ENCODE data around the gene NDUFS2. TPM values are rescaled to one million over a fixed set of nuclear protein-coding genes. Genes with fewer than 3 reads are reported as not detected.
A peak's percentile ranks its signal among the peaks of the same experiment; 100 is the strongest.

The NDUFS2 gene
- total and polyA plus RNA-seq, 9 of the 15 experiments (the other 6 are each of a cell fraction or from before 2014, with no cell fraction given), result 70.0 to 176 (median 141) TPM

DNA sequence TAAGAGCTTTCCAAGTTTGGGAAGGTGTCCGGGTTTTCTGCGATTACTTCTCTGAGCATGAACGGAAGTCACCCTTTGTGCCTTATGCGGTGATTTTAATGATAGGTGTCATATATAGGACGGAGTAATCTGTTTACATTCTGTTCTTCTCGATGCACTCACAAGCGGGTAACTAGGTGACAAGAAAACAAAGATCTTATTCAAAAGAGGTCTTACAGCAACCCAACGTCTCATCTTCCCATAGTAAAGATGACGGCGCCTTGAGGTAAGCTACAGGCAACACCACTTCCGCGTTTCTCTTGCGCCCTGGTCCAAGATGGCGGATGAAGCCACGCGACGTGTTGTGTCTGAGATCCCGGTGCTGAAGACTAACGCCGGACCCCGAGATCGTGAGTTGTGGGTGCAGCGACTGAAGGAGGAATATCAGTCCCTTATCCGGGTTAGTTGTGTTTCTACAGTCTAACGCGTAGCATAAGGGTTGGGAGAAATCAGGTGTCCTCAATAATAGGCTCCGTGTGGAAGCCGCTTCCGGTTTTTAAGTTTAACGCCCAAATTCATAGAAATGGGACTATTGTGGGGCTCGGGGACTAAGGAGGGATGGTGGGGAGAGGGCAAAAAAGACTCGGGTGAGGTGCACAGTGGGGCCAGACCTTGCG, 48.4 kb upstream of the NDUFS2 start, which contains the start of gene UFC1 (continued):
- TF ChIP-seq FUS (optimal IDR thresholded peaks at IDR 0.05; ENCODE audit: low read depth, low read length), result no peak
- peak; percentile 97 for TF ChIP-seq TBP (optimal IDR thresholded peaks at IDR 0.05; ENCODE audit: low read depth, low read length)
- TF ChIP-seq, protein P1, sequence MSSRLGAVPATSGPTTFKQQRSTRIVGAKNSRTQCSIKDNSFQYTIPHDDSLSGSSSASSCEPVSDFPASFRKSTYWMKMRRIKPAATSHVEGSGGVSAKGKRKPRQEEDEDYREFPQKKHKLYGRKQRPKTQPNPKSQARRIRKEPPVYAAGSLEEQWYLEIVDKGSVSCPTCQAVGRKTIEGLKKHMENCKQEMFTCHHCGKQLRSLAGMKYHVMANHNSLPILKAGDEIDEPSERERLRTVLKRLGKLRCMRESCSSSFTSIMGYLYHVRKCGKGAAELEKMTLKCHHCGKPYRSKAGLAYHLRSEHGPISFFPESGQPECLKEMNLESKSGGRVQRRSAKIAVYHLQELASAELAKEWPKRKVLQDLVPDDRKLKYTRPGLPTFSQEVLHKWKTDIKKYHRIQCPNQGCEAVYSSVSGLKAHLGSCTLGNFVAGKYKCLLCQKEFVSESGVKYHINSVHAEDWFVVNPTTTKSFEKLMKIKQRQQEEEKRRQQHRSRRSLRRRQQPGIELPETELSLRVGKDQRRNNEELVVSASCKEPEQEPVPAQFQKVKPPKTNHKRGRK (tag; IDR thresholded peaks at IDR 0.05), result no peak
- TF ChIP-seq, protein P2, sequence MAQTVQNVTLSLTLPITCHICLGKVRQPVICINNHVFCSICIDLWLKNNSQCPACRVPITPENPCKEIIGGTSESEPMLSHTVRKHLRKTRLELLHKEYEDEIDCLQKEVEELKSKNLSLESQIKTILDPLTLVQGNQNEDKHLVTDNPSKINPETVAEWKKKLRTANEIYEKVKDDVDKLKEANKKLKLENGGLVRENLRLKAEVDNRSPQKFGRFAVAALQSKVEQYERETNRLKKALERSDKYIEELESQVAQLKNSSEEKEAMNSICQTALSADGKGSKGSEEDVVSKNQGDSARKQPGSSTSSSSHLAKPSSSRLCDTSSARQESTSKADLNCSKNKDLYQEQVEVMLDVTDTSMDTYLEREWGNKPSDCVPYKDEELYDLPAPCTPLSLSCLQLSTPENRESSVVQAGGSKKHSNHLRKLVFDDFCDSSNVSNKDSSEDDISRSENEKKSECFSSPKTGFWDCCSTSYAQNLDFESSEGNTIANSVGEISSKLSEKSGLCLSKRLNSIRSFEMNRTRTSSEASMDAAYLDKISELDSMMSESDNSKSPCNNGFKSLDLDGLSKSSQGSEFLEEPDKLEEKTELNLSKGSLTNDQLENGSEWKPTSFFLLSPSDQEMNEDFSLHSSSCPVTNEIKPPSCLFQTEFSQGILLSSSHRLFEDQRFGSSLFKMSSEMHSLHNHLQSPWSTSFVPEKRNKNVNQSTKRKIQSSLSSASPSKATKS (CRISPR knock-in tag; IDR thresholded peaks at IDR 0.05), result no peak
- TF ChIP-seq C11orf30 (IDR thresholded peaks at IDR 0.05; ENCODE audit: low read depth), result peak; percentile 44
- TF ChIP-seq JUND (IDR thresholded peaks at IDR 0.05; ENCODE audit: borderline replicate concordance, low read depth, low read length), result 0 out of 2 replicates have a peak, but pooled peaks have one; percentile 49
- peak; percentile 19; the same call in 1 of the 3 replicates for TF ChIP-seq JUND (tag; IDR thresholded peaks at IDR 0.05; ENCODE audit: borderline replicate concordance, low read depth, low read length)
- peak; percentile 32; the same call in 1 of the 2 replicates for TF ChIP-seq RAD51 (IDR thresholded peaks at IDR 0.05; ENCODE audit: borderline replicate concordance, low read depth)
- no peak for TF ChIP-seq U2AF2 (optimal IDR thresholded peaks at IDR 0.05; ENCODE audit: low read depth, low read length)
- peak; percentile 80 for TF ChIP-seq POLR2G (IDR thresholded peaks at IDR 0.05; ENCODE audit: low read depth, low read length)
- peak; percentile 87 for TF ChIP-seq BRD4 (IDR thresholded peaks at IDR 0.05)
- no peak for TF ChIP-seq MEIS2 (IDR thresholded peaks at IDR 0.05; ENCODE audit: partially characterized antibody)
- TF ChIP-seq BRF1 (IDR thresholded peaks at IDR 0.05; ENCODE audit: borderline replicate concordance, extremely low read depth, insufficient read length), result no peak
- peak; percentile 56; the same call in 1 of the 2 replicates for TF ChIP-seq MBD2 (IDR thresholded peaks at IDR 0.05; ENCODE audit: borderline replicate concordance, low read depth)
- TF ChIP-seq EZH2 (IDR thresholded peaks at IDR 0.05; ENCODE audit: borderline replicate concordance, low read depth, low read length), result no peak
- no peak for TF ChIP-seq ZZZ3 (IDR thresholded peaks at IDR 0.05)
- 0 out of 2 replicates have a peak, but pooled peaks have one; percentile 8 for TF ChIP-seq PHB2 (IDR thresholded peaks at IDR 0.05; ENCODE audit: low read depth)
- TF ChIP-seq ERF (CRISPR knock-in tag; IDR thresholded peaks at IDR 0.05), result 0 out of 2 replicates have a peak, but pooled peaks have one; percentile 33
- TF ChIP-seq TAF1 (IDR thresholded peaks at IDR 0.05; ENCODE audit: control insufficient read depth, extremely low read depth, insufficient read depth, low read length, severe bottlenecking), result peak; percentile 97
- no peak for TF ChIP-seq ATF1 (CRISPR knock-in tag; IDR thresholded peaks at IDR 0.05)
- TF ChIP-seq ATF1 (tag; IDR thresholded peaks at IDR 0.05), result peak; percentile 88
- peak; percentile 29; the same call in 1 of the 2 replicates for TF ChIP-seq THRAP3 (IDR thresholded peaks at IDR 0.05; ENCODE audit: borderline replicate concordance)
